ENCODE results near the gene SNAI1. TPM values are rescaled to one million over a fixed set of nuclear protein-coding genes. Genes with fewer than 3 reads are reported as not detected.
"Not testable (repeated sequence)": the region's sequence is repeated elsewhere in the genome, so short reads cannot be mapped to it uniquely, and the experiment has no call there.

The SNAI1 gene
- total RNA-seq, 1 donor from 2014 or later = not detected

- DNase-seq = no peak
Observed at GRCh38 chr20:49987015-49987867, 4.5 kb downstream of the SNAI1 start.

- no peak for DNase-seq
Observed at GRCh38 chr20:49987868-49988690, 5.3 kb downstream of the SNAI1 start.

GRCh38 chr20:49989234-49990065, 6.7 kb downstream of the SNAI1 start:
- DNase-seq = no peak

GRCh38 chr20:49990271-49990720, 7.5 kb downstream of the SNAI1 start:
- no peak for DNase-seq

GRCh38 chr20:49993301-49993751, 10.5 kb downstream of the SNAI1 start:
- no peak for DNase-seq

GRCh38 chr20:49995586-49995985, 12.8 kb downstream of the SNAI1 start:
- DNase-seq = no peak

- DNase-seq = not testable (repeated sequence)
Observed at GRCh38 chr20:49998478-49999188, 15.9 kb downstream of the SNAI1 start.

GRCh38 chr20:49999329-49999728, 16.5 kb downstream of the SNAI1 start:
- no peak for DNase-seq

- DNase-seq = not testable (repeated sequence)
Observed at GRCh38 chr20:50000548-50001222, 17.9 kb downstream of the SNAI1 start.

GRCh38 chr20:50001784-50002311, 19.1 kb downstream of the SNAI1 start:
- DNase-seq = no peak

GRCh38 chr20:50003253-50003656, 20.5 kb downstream of the SNAI1 start:
- DNase-seq = no peak

GRCh38 chr20:50004229-50004628, 21.4 kb downstream of the SNAI1 start:
- no peak for DNase-seq

GRCh38 chr20:50005471-50005981, 22.7 kb downstream of the SNAI1 start:
- DNase-seq = no peak

GRCh38 chr20:50007369-50007768, 24.6 kb downstream of the SNAI1 start:
- DNase-seq = no peak

- no peak for DNase-seq
Observed at GRCh38 chr20:50008007-50008406, 25.2 kb downstream of the SNAI1 start.

- DNase-seq = no peak
Observed at GRCh38 chr20:50009521-50010454, 27.0 kb downstream of the SNAI1 start.

- not testable (repeated sequence) for DNase-seq
Observed at GRCh38 chr20:50011597-50011996, 28.8 kb downstream of the SNAI1 start.

GRCh38 chr20:50012282-50013263, 29.8 kb downstream of the SNAI1 start:
- DNase-seq = no peak

Data from occipital lobe (tissue), 2 donors.